NB4 (cell line): ENCODE results near the gene GRK6.

Experiments
- DNase-seq: peaks from one replicate; pipeline ENCODE4 v3.0.0; 2010; ENCODE audit warnings: low read depth
- H3K4me3 ChIP-seq: one replicate; pipeline ENCODE4 v1.5.1; 2011; ENCODE audit warnings: mild to moderate bottlenecking, low read depth, low read length, moderate library complexity
- MYC ChIP-seq: IDR thresholded peaks from 2 replicates; pipeline ENCODE4 v1.6.1; 2011; ENCODE audit warnings: low read depth, low read length
- POLR2A ChIP-seq: IDR thresholded peaks from 2 replicates; pipeline ENCODE4 v1.6.1; 2011; ENCODE audit warnings: mild to moderate bottlenecking; ENCODE audit not compliant: insufficient read length; ENCODE audit errors: extremely low read depth
- TF ChIP-seq, protein P1 (sequence below): IDR thresholded peaks from one replicate; pipeline ENCODE4 v1.5.1; 2012; ENCODE audit warnings: low read depth, low read length
- TF ChIP-seq, protein P2 (sequence below): IDR thresholded peaks from 2 replicates; pipeline ENCODE4 v1.6.1; 2011; ENCODE audit warnings: low read depth, low read length

Gene GRK6

DNA sequence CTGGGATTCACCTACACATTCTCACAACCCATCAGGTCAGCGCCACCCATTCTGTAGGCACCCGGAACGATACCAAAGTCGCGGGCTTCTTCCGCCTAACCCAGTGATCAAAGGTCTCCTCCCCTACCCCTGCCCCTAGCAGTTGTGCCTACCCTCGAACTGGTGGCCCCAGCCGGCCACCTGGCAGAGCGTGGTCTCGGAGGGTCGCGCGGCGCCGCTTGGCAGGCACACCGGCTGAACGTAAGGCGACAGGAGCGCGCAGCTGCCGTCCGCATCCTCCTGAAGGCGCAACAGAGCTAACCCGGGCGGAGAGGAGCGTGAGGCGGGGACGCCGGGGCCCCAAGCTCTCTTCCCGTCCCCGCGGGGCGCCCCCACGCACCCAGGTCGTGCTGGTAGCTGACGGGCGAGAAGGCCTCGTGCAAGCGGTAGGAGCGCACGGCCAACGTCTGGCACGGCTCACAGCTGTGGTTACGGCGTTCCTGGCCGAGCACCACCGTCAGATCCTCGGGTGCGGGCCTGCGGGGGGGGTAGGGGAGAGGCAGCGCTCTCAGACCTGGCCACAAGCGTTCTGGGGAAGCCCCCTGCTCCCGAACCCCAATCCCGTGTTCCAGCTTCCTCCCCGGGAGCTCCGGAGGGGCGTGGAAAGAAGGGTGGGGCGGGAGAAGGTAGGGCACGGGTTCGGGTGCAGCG is 23.2 kb upstream of the GRK6 start:
- H3K4me3 ChIP-seq: peak overlapping the region; percentile 28
- DNase-seq: peak; percentile 68
- TF ChIP-seq, protein P1, sequence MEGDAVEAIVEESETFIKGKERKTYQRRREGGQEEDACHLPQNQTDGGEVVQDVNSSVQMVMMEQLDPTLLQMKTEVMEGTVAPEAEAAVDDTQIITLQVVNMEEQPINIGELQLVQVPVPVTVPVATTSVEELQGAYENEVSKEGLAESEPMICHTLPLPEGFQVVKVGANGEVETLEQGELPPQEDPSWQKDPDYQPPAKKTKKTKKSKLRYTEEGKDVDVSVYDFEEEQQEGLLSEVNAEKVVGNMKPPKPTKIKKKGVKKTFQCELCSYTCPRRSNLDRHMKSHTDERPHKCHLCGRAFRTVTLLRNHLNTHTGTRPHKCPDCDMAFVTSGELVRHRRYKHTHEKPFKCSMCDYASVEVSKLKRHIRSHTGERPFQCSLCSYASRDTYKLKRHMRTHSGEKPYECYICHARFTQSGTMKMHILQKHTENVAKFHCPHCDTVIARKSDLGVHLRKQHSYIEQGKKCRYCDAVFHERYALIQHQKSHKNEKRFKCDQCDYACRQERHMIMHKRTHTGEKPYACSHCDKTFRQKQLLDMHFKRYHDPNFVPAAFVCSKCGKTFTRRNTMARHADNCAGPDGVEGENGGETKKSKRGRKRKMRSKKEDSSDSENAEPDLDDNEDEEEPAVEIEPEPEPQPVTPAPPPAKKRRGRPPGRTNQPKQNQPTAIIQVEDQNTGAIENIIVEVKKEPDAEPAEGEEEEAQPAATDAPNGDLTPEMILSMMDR: no peak
- TF ChIP-seq, protein P2, sequence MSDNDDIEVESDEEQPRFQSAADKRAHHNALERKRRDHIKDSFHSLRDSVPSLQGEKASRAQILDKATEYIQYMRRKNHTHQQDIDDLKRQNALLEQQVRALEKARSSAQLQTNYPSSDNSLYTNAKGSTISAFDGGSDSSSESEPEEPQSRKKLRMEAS: no peak; the same call in 1 of the 2 replicates
- no peak for TF ChIP-seq POLR2A
- TF ChIP-seq MYC: no peak

DNA sequence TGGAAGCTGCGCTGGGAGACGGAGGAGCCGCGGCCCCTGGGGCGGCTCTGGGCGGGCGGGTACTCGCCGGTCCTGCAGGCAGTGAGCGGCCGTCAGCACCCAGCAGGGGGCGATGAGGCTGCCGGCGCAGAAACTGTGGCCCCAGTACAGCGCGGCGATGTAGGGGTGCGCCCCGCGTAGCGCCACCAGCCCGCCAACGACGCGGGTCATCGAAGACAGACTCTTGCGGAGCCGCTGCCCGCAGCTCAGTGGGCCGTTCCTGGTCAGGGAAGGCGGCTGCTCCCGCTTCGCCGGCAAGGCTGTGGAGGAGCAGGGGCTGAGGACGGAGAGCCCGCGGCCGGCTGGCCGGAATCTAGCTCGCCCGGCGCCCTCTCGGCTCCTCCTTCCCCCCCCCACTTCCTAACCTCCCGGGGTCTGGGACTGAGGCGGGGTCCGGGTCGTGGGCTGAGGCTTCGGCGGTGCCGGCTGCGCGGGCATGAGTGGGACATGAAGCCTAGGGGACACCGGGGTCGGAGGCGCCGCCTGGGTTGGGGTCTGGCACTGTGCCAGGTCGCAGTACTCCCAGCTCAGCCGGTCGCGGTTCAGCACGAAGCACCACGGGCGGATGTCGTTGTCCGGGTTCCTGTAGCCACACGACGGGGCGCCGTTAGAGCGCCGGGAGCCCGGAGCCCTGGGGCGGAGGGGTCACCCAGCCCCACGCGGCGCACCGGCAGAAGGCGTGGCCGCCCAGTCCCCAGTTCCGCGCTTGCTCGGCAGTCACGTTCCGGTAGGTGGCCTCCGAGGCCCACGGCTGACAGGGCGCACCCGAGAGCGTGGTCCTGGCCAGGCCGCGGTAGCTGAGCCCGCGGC is 22.5 kb upstream of the GRK6 start:
- H3K4me3 ChIP-seq: peak overlapping the region; percentile 40
- TF ChIP-seq POLR2A (peak; percentile 34), MYC (peak; percentile 96)
- TF ChIP-seq, protein P2: peak; percentile 91
- TF ChIP-seq, protein P1: peak; percentile 49

DNA sequence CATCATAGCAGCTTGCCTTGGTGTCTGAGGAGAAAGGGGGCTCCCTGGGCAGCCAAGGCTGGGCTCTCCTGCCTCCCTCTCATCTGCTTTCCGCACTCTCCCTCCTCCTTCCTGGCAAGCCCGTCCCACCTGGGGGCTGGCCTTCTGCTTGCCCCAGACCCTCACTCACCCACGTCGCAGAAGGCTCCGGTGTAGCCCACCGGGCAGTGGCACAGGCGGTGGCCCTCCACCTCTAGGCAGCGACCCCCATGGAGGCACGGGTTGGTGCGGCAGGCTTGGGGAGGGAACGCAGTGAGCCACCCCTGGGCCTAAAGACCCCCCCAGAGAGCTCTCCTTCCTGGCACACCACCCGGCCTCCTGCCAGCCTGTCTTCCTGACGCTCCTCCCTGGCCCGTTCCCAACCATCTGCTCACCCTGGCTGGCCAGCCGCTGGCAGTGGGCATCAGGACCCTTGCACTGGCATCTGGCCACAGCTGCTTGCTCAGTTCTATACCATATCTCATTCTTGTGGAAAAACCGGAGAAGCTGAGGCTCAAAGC is 21.8 kb upstream of the GRK6 start:
- no peak for DNase-seq
- TF ChIP-seq MYC (no peak), POLR2A (no peak)
- TF ChIP-seq, protein P1: no peak
- TF ChIP-seq, protein P2: no peak
- H3K4me3 ChIP-seq: no peak overlapping the region

More for the DNA sequence above, 22.5 kb upstream of the GRK6 start:
- peak; percentile 90 for DNase-seq

DNA sequence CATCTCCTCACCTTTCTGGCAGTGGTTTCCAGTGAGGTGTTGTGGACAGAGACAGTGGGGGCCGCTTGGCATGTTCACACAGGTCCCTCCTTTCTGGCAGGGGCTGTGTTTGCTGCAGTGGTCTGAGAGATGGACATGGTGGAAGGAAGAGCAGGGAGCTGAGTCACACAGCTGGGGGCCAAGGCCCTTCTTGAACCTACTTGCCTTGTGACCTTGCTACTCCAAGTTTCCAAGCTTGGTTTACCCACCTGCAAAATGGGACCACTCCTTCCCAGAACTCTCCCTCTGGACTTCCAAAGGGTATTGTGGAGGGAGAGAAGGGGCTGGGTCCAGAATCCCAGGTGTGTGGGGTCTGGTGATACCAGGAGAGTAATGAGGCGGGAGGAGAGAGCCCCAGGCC is 21.2 kb upstream of the GRK6 start:
- DNase-seq: no peak
- TF ChIP-seq MYC (no peak), POLR2A (no peak)
- TF ChIP-seq, protein P2: no peak
- TF ChIP-seq, protein P1: no peak
- H3K4me3 ChIP-seq: no peak overlapping the region

DNA sequence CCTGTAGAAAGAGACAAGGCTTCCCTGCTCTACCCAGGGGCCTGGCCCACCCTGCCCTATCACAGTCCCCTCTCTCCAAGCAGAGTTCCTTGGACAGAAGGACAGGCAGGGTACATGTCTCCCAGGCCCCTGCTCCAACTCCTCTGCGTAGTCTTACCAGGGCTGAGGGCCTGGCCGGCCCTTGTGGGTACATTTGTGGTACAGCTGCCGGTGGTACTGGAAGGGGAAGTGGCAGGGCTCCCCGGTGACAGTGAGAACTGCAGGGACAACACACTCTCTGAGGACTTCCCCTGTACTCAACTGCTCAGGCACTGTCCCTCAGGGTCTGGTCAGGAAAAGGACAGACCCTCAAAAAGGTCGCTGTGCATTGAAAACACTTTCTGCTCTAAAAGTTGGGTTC is 20.7 kb upstream of the GRK6 start:
- DNase-seq: peak; percentile 90
- no peak for TF ChIP-seq POLR2A
- TF ChIP-seq, protein P1: no peak
- TF ChIP-seq MYC: peak; percentile 20; the same call in 1 of the 2 replicates
- TF ChIP-seq, protein P2: peak; percentile 22; the same call in 1 of the 2 replicates
- no peak overlapping the region for H3K4me3 ChIP-seq
